ENCODE data around the gene PAX4. TPM values are rescaled to one million over a fixed set of nuclear protein-coding genes. Genes with fewer than 3 reads are reported as not detected.

The PAX4 gene
- not detected for total RNA-seq (2013)
- polyA plus RNA-seq (not detected), polyA minus RNA-seq (not detected in 2 replicates), total RNA-seq (0 to 0.45 (median 0) reads per million in 11 experiments)

GRCh38 chr7:127618042-127618441 lies at the start of gene PAX4:
TSS of gene PAX4 (minus strand) at chr7:127618142. CDS start at chr7:127615928, 2,214 bp downstream.
- H2AFZ ChIP-seq (ENCODE audit: insufficient read depth, low read depth, low read length, poor library complexity, severe bottlenecking), result no peak within 1 kb of the TSS
- no peaks in the 10 kb centered on the region for H3K36me3 ChIP-seq (replicated peaks in 1 of 2; ENCODE audit: control insufficient read depth in 1 of 2, insufficient read depth in 2 of 2, low read length in 2 of 2)
- H3K27ac ChIP-seq (ENCODE audit: low read depth in 1 of 2, low read length in 2 of 2), result no peak within 1 kb of the TSS
- H3K4me3 Mint-ChIP-seq, result peak within 1 kb of the TSS in 1 of 2 donors; percentile 12
- H3K27ac Mint-ChIP-seq, result peak within 1 kb of the TSS in 1 of 7 donors; percentile 54
- no peaks in the 10 kb centered on the region for H3K36me3 Mint-ChIP-seq
- intact Hi-C loops (cut with micrococcal nuclease), result no loop called here
- H3K9me3 ChIP-seq (replicated peaks in 1 of 2; ENCODE audit: control insufficient read depth in 1 of 2, insufficient read depth in 1 of 2, low read length in 2 of 2), result no peaks in the 10 kb centered on the region
- peaks cover 37 to 73% (median 40%) of the 10 kb centered on the region in 3 donors for H3K27me3 Mint-ChIP-seq (ENCODE audit: low read depth in 3 of 3)
- no peaks in the 10 kb centered on the region for H4K20me1 ChIP-seq (ENCODE audit: insufficient read depth, low read length)
- peaks cover 11% of the 10 kb centered on the region for H3K4me1 Mint-ChIP-seq
- no peak for DNase-seq
- H3K4me1 ChIP-seq (ENCODE audit: control insufficient read depth in 1 of 2, insufficient read depth in 2 of 2, low read length in 2 of 2), result no peaks in the 10 kb centered on the region
- WGBS (ENCODE audit: insufficient coverage), result 14% methylated on average over 1 of the region's 2 CpGs
- H3K4me3 ChIP-seq (replicated peaks in 1 of 3; ENCODE audit: low read depth in 2 of 3, low read length in 3 of 3), result no peak within 1 kb of the TSS
- peaks cover 17 to 49% of the 10 kb centered on the region in 2 donors for H3K27me3 ChIP-seq (ENCODE audit: control insufficient read depth in 2 of 2, insufficient read depth in 2 of 2, low read length in 2 of 2)
- no peak within 1 kb of the TSS for H3K4me2 ChIP-seq (replicated peaks; ENCODE audit: extremely low read depth, low read length, poor library complexity, severe bottlenecking)
- no peak within 1 kb of the TSS for H3K9ac ChIP-seq (ENCODE audit: insufficient read depth, low read length, poor library complexity, severe bottlenecking)
- no peaks in the 10 kb centered on the region for H3K9me3 Mint-ChIP-seq
- H3K79me2 ChIP-seq (ENCODE audit: insufficient read depth, low read length), result no peaks in the 10 kb centered on the region
- TF ChIP-seq CTCF (IDR thresholded peaks at IDR 0.05), result no peak

- peak in 1 of 3 donors; percentile 23 for DNase-seq
- H3K4me1 ChIP-seq (ENCODE audit: control insufficient read depth in 1 of 2, insufficient read depth in 2 of 2, low read length in 2 of 2), result peaks cover 18 to 24% of the 10 kb centered on the region in 2 donors
- H2AFZ ChIP-seq (ENCODE audit: insufficient read depth, low read depth, low read length, poor library complexity, severe bottlenecking), result no peak overlapping the region
- 100% methylated on average over 1 of the region's 3 CpGs for WGBS (ENCODE audit: insufficient coverage)
- Mint-ChIP-seq H3K9me3 (no peaks in the 10 kb centered on the region), H3K27ac (peak overlapping the region in 6 of 7 donors; percentile 68 to 95 (median 82)), H3K4me3 (no peak overlapping the region), H3K36me3 (peaks cover 33 to 48% of the 10 kb centered on the region in 2 donors), H3K4me1 (peaks cover 30% of the 10 kb centered on the region), H3K27me3 (ENCODE audit: low read depth in 3 of 3) (no peaks in the 10 kb centered on the region)
- no peaks in the 10 kb centered on the region for H3K9me3 ChIP-seq (replicated peaks in 1 of 2; ENCODE audit: control insufficient read depth in 1 of 2, insufficient read depth in 1 of 2, low read length in 2 of 2)
- H3K27ac ChIP-seq (ENCODE audit: low read depth in 1 of 2, low read length in 2 of 2), result peak overlapping the region in 1 of 2 donors; percentile 70
- peaks cover 5 to 69% of the 10 kb centered on the region in 2 donors for H3K36me3 ChIP-seq (replicated peaks in 1 of 2; ENCODE audit: control insufficient read depth in 1 of 2, insufficient read depth in 2 of 2, low read length in 2 of 2)
- H3K4me2 ChIP-seq (replicated peaks; ENCODE audit: extremely low read depth, low read length, poor library complexity, severe bottlenecking), result no peak overlapping the region
- H3K79me2 ChIP-seq (ENCODE audit: insufficient read depth, low read length), result peaks cover 98% of the 10 kb centered on the region
- H4K20me1 ChIP-seq (ENCODE audit: insufficient read depth, low read length), result peaks cover 93% of the 10 kb centered on the region
- TF ChIP-seq CTCF (IDR thresholded peaks at IDR 0.05), result no peak
- intact Hi-C loops (cut with micrococcal nuclease), result no loop called here
- no peak overlapping the region for H3K9ac ChIP-seq (ENCODE audit: insufficient read depth, low read length, poor library complexity, severe bottlenecking)
- H3K4me3 ChIP-seq (replicated peaks in 1 of 3; ENCODE audit: low read depth in 2 of 3, low read length in 3 of 3), result no peak overlapping the region
- no peaks in the 10 kb centered on the region for H3K27me3 ChIP-seq (ENCODE audit: control insufficient read depth in 2 of 2, insufficient read depth in 2 of 2, low read length in 2 of 2)
These were observed 49.2 kb upstream of the PAX4 start for GRCh38 chr7:127667017-127667670.
